Measurements from ENCODE around the gene CCDC116. TPM values are rescaled to one million over a fixed set of nuclear protein-coding genes. Genes with fewer than 3 reads are reported as not detected.
"Not testable (repeated sequence)": the region's sequence is repeated elsewhere in the genome, so short reads cannot be mapped to it uniquely, and the experiment has no call there.

The CCDC116 gene
- total and polyA plus RNA-seq, 11 donors, result 0.18 to 1.3 (median 0.26) TPM; not detected in 4

- Histone ChIP-seq H3K27ac (no peak overlapping the region), H3K27me3 (no peaks in the 10 kb centered on the region), H3K4me1 (peaks cover 0 to 13% (median 0%) of the 10 kb centered on the region in 12 donors), H3K36me3 (peaks cover 0 to 61% (median 41%) of the 10 kb centered on the region in 9 donors), H3K9me3 (no peaks in the 10 kb centered on the region), H3K4me3 (no peak overlapping the region)
- 86 to 91% (median 88%) methylated on average over 7 of the region's 7 CpGs for WGBS, 4 donors
- ATAC-seq, result no peak
- TF ChIP-seq CTCF (IDR thresholded peaks at IDR 0.05), result no peak
- TF ChIP-seq POLR2A (IDR thresholded peaks at IDR 0.05), result no peak
- intact Hi-C loops (cut with DNase I), result no loop called here
- no peak for DNase-seq
Measured at GRCh38 chr22:21612858-21613257, 19.7 kb upstream of the CCDC116 start.

GRCh38 chr22:21613553-21614233 lies 18.9 kb upstream of the CCDC116 start:
- Histone ChIP-seq H3K27me3 (no peaks in the 10 kb centered on the region), H3K27ac (no peak overlapping the region), H3K4me3 (no peak overlapping the region), H3K9me3 (no peaks in the 10 kb centered on the region), H3K4me1 (peaks cover 0 to 7% (median 0%) of the 10 kb centered on the region in 12 donors), H3K36me3 (peaks cover 0 to 66% (median 41%) of the 10 kb centered on the region in 9 donors)
- no peak for TF ChIP-seq POLR2A (IDR thresholded peaks at IDR 0.05)
- no peak for TF ChIP-seq CTCF (IDR thresholded peaks at IDR 0.05)
- no peak for DNase-seq
- intact Hi-C loops (cut with DNase I), result no loop called here
- ATAC-seq, result no peak
- 70 to 96% (median 89%) methylated on average over 4 of the region's 4 CpGs for WGBS, 4 donors

- Histone ChIP-seq H3K27me3 (no peaks in the 10 kb centered on the region), H3K4me1 (peaks cover 0 to 12% (median 2%) of the 10 kb centered on the region in 12 donors), H3K4me3 (no peak overlapping the region), H3K27ac (no peak overlapping the region), H3K36me3 (peaks cover 0 to 55% (median 39%) of the 10 kb centered on the region in 9 donors), H3K9me3 (no peaks in the 10 kb centered on the region)
- peak in 1 of 5 donors; percentile 3 for DNase-seq
- no peak for ATAC-seq
- intact Hi-C loops (cut with DNase I), result no loop called here
- TF ChIP-seq CTCF (IDR thresholded peaks at IDR 0.05) (no peak), POLR2A (IDR thresholded peaks at IDR 0.05) (no peak)
- WGBS, 4 donors, result 75 to 77% (median 77%) methylated on average over 4 of the region's 4 CpGs
Measured at GRCh38 chr22:21615731-21616130, 16.8 kb upstream of the CCDC116 start.

GRCh38 chr22:21617337-21617736 lies 15.2 kb upstream of the CCDC116 start:
- H3K9me3 ChIP-seq; H3K27me3 ChIP-seq; H3K4me3 ChIP-seq; ATAC-seq; intact Hi-C loops (cut with DNase I); H3K27ac ChIP-seq; DNase-seq: not testable (repeated sequence)
- Histone ChIP-seq H3K4me1 (peaks cover 0 to 24% (median 9%) of the 10 kb centered on the region in 12 donors), H3K36me3 (peaks cover 0 to 46% (median 29%) of the 10 kb centered on the region in 9 donors)
- 93 to 96% (median 95%) methylated on average over 6 of the region's 6 CpGs for WGBS, 4 donors
